Measurements from ENCODE around the gene CACNA2D2.

Gene CACNA2D2

GRCh38 chr3:50317300-50317699, 186.1 kb downstream of the CACNA2D2 start:
- no peak for DNase-seq (ENCODE audit: low read depth in 2 of 3, low spot score in 2 of 3)

- no peak for DNase-seq (ENCODE audit: low read depth in 2 of 3, low spot score in 2 of 3)
Observed at GRCh38 chr3:50316657-50317242, 186.7 kb downstream of the CACNA2D2 start.

GRCh38 chr3:50314816-50315215, 188.6 kb downstream of the CACNA2D2 start:
- DNase-seq (ENCODE audit: low read depth in 2 of 3, low spot score in 2 of 3), result no peak

- no peak for DNase-seq (ENCODE audit: low read depth in 2 of 3, low spot score in 2 of 3)
Observed at GRCh38 chr3:50314342-50314741, 189.1 kb downstream of the CACNA2D2 start.

Data from activated CD8-positive, alpha-beta memory T cell treated with anti-CD3 and anti-CD28 coated beads for 48 hours (primary cell).